ENCODE results near the gene DDX5. TPM values are rescaled to one million over a fixed set of nuclear protein-coding genes. Genes with fewer than 3 reads are reported as not detected.

Gene DDX5
- total RNA-seq (2021; ENCODE audit: unreplicated experiment) (411 TPM), Bru-seq, nascent RNA (percentile 99 among the genes with signal in this experiment), BruChase-seq, experiment 1, labeled RNA remaining after a 2-hour chase (percentile 100 among the genes with signal in this experiment), BruChase-seq, experiment 2, labeled RNA remaining after a 6-hour chase (percentile 100 among the genes with signal in this experiment)
- polyA plus RNA-seq (2012; ENCODE audit: insufficient read length) = 236 TPM
- long read RNA-seq, transcript DDX5-201 (13 exons, 2,554 nt) = major isoform, 335 of 444 reads
- long read RNA-seq, partial matches to known transcripts = 81 of 444 reads
- long read RNA-seq, other reads (novel, unspliced or antisense) = 26 of 444 reads

- Histone ChIP-seq H3K9me3 (ENCODE audit: control insufficient read depth, insufficient read depth, low read depth, low read length) (no peaks in the 10 kb centered on the region), H3K4me3 (ENCODE audit: low read depth in 2 of 2, low read length in 2 of 2) (peak within 1 kb of the TSS; percentile 88 to 99), H3K27me3 (ENCODE audit: control insufficient read depth, insufficient read depth, low read length) (no peaks in the 10 kb centered on the region), H3K4me1 (ENCODE audit: control insufficient read depth, insufficient read depth, low read length) (peaks cover 29% of the 10 kb centered on the region), H3K27ac (ENCODE audit: low read length) (peak within 1 kb of the TSS; percentile 90), H3K36me3 (ENCODE audit: control insufficient read depth, insufficient read depth, low read length) (peaks cover 65% of the 10 kb centered on the region)
- in situ Hi-C loops (cut with HindIII; ENCODE audit: low pct_unique_long_range_greater_than_20kb, low sequenced_read_pairs) (no loop called here), intact Hi-C loops (cut with micrococcal nuclease; ENCODE audit: unreplicated experiment) (no loop called here)
- BruUV-seq (replicated peaks) = no TSS peak
- ATAC-seq (peak; percentile 81; the same call in 1 of the 2 replicates), DNase-seq (ENCODE audit: low read depth, low spot score) (peak; percentile 86)
- POLR2A ChIA-PET = interaction anchor here (0.8 to 1.0 kb wide), 2 partner anchors 9 to 189 kb away, joined by 5 to 9 read pairs; no protein-coding TSS in a partner anchor
- TF ChIP-seq SIN3A (IDR thresholded peaks at IDR 0.05; ENCODE audit: borderline replicate concordance, insufficient read depth, low read depth, low read length) (0 out of 2 replicates have a peak, but pooled peaks have one; percentile 68), CTCF (IDR thresholded peaks at IDR 0.05) (no peak), TCF7L2 (IDR thresholded peaks at IDR 0.05; ENCODE audit: low read depth, low read length) (peak; percentile 30; the same call in 1 of the 2 replicates), REST (IDR thresholded peaks at IDR 0.05; ENCODE audit: insufficient read depth in 1 of 2, low read depth in 2 of 2, low read length in 1 of 2) (no peak), POLR2AphosphoS5 (IDR thresholded peaks at IDR 0.05; ENCODE audit: low read depth, low read length) (peak; percentile 98)
- CTCF ChIA-PET = interaction anchor here (1.1 kb wide), 1 partner anchor 86 kb away, joined by 4 read pairs; no protein-coding TSS in a partner anchor
These were observed at the start of gene DDX5 for GRCh38 chr17:64506201-64506575. TSS of gene DDX5 (minus strand) at chr17:64506289. CDS start at chr17:64506119, 170 bp downstream.

GRCh38 chr17:64555281-64555680 is 49.2 kb upstream of the DDX5 start:
- BruUV-seq (replicated peaks) = no TSS peak
- intact Hi-C loops (cut with micrococcal nuclease; ENCODE audit: unreplicated experiment) = loop anchor here (10.0 kb wide), 1 partner anchor 90 kb away; no protein-coding TSS in a partner anchor

More at GRCh38 chr17:64555281-64555680, 49.2 kb upstream of the DDX5 start:
- H3K4me1 ChIP-seq (ENCODE audit: control insufficient read depth, insufficient read depth, low read length) = no peaks in the 10 kb centered on the region
- H3K36me3 ChIP-seq (ENCODE audit: control insufficient read depth, insufficient read depth, low read length) = peaks cover 13% of the 10 kb centered on the region; the same call in 1 of the 2 replicates
- ATAC-seq (no peak), DNase-seq (ENCODE audit: low read depth, low spot score) (no peak)
- ChIA-PET POLR2A (no interaction called here), CTCF (no interaction called here)
- no peaks in the 10 kb centered on the region for H3K27me3 ChIP-seq (ENCODE audit: control insufficient read depth, insufficient read depth, low read length)
- in situ Hi-C loops (cut with HindIII; ENCODE audit: low pct_unique_long_range_greater_than_20kb, low sequenced_read_pairs) = no loop called here
- H3K9me3 ChIP-seq (ENCODE audit: control insufficient read depth, insufficient read depth, low read depth, low read length) = no peaks in the 10 kb centered on the region
- no peak overlapping the region for H3K27ac ChIP-seq (ENCODE audit: low read length)
- no peak overlapping the region for H3K4me3 ChIP-seq (ENCODE audit: low read depth in 2 of 2, low read length in 2 of 2)
- TF ChIP-seq CTCF (IDR thresholded peaks at IDR 0.05) (no peak), REST (IDR thresholded peaks at IDR 0.05; ENCODE audit: insufficient read depth in 1 of 2, low read depth in 2 of 2, low read length in 1 of 2) (no peak), POLR2AphosphoS5 (IDR thresholded peaks at IDR 0.05; ENCODE audit: low read depth, low read length) (no peak), TCF7L2 (IDR thresholded peaks at IDR 0.05; ENCODE audit: low read depth, low read length) (no peak), SIN3A (IDR thresholded peaks at IDR 0.05; ENCODE audit: borderline replicate concordance, insufficient read depth, low read depth, low read length) (no peak)
